Measurements from ENCODE around the gene DGKH.

Gene DGKH

DNA sequence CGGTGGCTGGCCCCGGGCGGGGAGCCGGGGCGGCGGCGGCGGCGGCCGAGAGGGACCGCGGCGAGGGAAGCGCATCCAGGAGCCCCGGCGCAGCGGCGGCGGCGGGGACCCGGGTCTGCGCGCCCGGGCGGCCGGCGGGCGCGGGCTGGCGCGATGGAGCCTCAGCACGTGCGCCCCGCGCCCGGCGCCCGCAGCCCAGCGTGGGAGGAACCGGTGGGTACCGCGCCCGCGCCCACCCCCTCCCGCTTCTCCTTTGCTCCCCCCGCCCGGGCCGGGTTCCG, 7.8 kb upstream of the DGKH start:
- H3K27ac ChIP-seq = peak overlapping the region; percentile 90
- TF ChIP-seq, protein P1, sequence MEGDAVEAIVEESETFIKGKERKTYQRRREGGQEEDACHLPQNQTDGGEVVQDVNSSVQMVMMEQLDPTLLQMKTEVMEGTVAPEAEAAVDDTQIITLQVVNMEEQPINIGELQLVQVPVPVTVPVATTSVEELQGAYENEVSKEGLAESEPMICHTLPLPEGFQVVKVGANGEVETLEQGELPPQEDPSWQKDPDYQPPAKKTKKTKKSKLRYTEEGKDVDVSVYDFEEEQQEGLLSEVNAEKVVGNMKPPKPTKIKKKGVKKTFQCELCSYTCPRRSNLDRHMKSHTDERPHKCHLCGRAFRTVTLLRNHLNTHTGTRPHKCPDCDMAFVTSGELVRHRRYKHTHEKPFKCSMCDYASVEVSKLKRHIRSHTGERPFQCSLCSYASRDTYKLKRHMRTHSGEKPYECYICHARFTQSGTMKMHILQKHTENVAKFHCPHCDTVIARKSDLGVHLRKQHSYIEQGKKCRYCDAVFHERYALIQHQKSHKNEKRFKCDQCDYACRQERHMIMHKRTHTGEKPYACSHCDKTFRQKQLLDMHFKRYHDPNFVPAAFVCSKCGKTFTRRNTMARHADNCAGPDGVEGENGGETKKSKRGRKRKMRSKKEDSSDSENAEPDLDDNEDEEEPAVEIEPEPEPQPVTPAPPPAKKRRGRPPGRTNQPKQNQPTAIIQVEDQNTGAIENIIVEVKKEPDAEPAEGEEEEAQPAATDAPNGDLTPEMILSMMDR (IDR thresholded peaks at IDR 0.05) = no peak
- no peak for TF ChIP-seq ZFX (IDR thresholded peaks at IDR 0.05; ENCODE audit: borderline replicate concordance)

GRCh38 chr13:42041011-42041683, 7.3 kb upstream of the DGKH start:
- H3K27ac ChIP-seq = peak overlapping the region; percentile 90
- TF ChIP-seq, protein P1 (IDR thresholded peaks at IDR 0.05) = no peak
- TF ChIP-seq ZFX (IDR thresholded peaks at IDR 0.05; ENCODE audit: borderline replicate concordance) = no peak

DNA sequence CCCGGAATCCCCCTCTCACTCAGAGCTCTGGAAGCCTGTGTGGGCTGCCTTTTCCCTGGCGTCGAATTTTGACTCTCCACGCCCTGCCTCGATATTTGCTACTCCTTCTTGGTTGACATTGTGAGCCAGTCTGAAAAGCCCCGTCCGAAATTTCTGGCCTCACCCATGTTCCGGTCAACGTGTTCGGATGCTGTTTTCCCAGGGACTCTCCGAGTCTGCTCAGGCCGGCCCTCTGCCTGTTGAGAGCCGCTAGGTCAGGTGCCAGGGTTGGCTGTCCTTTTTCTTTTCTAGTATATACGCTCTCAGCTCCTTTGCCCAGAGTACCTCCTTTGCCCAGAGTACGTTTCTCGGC, 6.8 kb upstream of the DGKH start:
- no peak for TF ChIP-seq ZFX (IDR thresholded peaks at IDR 0.05; ENCODE audit: borderline replicate concordance)
- TF ChIP-seq, protein P1 (IDR thresholded peaks at IDR 0.05) = no peak
- H3K27ac ChIP-seq = no peak overlapping the region

DNA sequence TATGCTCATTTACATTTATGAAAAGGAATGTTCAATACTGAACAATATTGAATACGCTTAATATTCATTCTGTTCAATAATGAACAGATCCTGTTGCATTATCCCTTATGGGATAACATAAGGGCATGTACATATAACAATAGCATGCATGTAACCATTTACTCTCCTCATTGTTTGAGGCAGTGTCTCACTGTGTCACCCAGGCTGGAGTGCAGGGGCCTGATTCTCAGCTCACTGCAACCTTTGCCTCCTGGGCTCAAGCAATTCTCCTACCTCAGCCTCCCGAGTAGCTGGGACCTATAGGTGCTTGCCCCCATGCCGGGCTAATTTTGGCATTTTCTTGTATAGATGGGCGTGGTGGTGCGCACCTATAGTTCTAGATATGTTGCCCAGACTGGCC, 4.8 kb upstream of the DGKH start:
- no peak for TF ChIP-seq ZFX (IDR thresholded peaks at IDR 0.05; ENCODE audit: borderline replicate concordance)
- TF ChIP-seq, protein P1 (IDR thresholded peaks at IDR 0.05) = no peak
- no peak overlapping the region for H3K27ac ChIP-seq

DNA sequence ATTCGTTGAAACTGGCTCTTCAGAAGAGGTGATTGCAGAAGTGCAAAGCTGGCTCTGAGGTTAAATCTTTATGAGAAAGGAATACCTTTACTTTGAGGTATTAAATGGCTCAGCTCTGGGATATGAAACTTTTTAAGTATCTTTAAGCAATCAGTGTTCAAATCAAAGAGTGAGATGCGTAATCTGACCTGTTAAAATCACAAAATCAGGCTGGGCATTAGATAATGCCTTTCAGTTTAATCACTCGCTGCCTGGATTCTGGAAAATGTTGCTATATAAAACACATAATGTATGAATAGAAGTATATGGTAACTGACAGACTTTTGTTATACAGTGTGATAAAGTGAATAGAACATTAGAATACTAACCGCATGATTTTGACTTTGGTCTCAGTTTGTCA, 2.0 kb upstream of the DGKH start:
- TF ChIP-seq, protein P1 (IDR thresholded peaks at IDR 0.05) = no peak
- TF ChIP-seq ZFX (IDR thresholded peaks at IDR 0.05; ENCODE audit: borderline replicate concordance) = no peak
- H3K27ac ChIP-seq = no peak overlapping the region

- TF ChIP-seq, protein P1 (IDR thresholded peaks at IDR 0.05) = no peak
- TF ChIP-seq ZFX (IDR thresholded peaks at IDR 0.05; ENCODE audit: borderline replicate concordance) = no peak
- peak overlapping the region; percentile 80 for H3K27ac ChIP-seq
Observed at GRCh38 chr13:42047561-42048341, 697 bp upstream of the DGKH start.

GRCh38 chr13:42048684-42049453, 421 bp downstream of the DGKH start:
- H3K27ac ChIP-seq = peak overlapping the region; percentile 80

More at GRCh38 chr13:42048684-42049453, 421 bp downstream of the DGKH start:
- no peak for TF ChIP-seq ZFX (IDR thresholded peaks at IDR 0.05; ENCODE audit: borderline replicate concordance)
- TF ChIP-seq, protein P1 (IDR thresholded peaks at IDR 0.05) = peak; percentile 42
